ENCODE measurements around the gene NPC1. TPM values are rescaled to one million over a fixed set of nuclear protein-coding genes. Genes with fewer than 3 reads are reported as not detected.

The NPC1 gene
- total and polyA plus RNA-seq, 4 donors: 9.5 to 46.7 (median 27.3) TPM

GRCh38 chr18:23634692-23635091, 48.4 kb upstream of the NPC1 start (continued):
- TF ChIP-seq ZBTB33 (IDR thresholded peaks at IDR 0.05) (no peak), TAF1 (conservative IDR thresholded peaks at IDR 0.05) (no peak), FOXA1 (IDR thresholded peaks at IDR 0.05) (no peak), GABPA (IDR thresholded peaks at IDR 0.05 in 1 of 2, conservative IDR thresholded peaks at IDR 0.05 in 1 of 2) (no peak), FOXA2 (IDR thresholded peaks at IDR 0.05) (no peak), RXRA (IDR thresholded peaks at IDR 0.05) (no peak)

GRCh38 chr18:23632615-23633014, 46.3 kb upstream of the NPC1 start:
- Histone ChIP-seq H3K9me3 (ENCODE audit: control insufficient read depth in 4 of 4, low read length in 3 of 4) (no peaks in the 10 kb centered on the region), H3K27ac (ENCODE audit: low read depth in 1 of 2, low read length in 2 of 2) (no peak overlapping the region), H3K36me3 (ENCODE audit: control insufficient read depth in 4 of 4, insufficient read depth in 3 of 4, low read depth in 1 of 4, low read length in 3 of 4) (no peaks in the 10 kb centered on the region), H3K9ac (ENCODE audit: low read depth in 1 of 2, low read length in 2 of 2) (no peak overlapping the region), H3K4me1 (ENCODE audit: control insufficient read depth in 4 of 4, insufficient read depth in 4 of 4, low read length in 3 of 4) (peaks cover 3 to 8% (median 4%) of the 10 kb centered on the region in 4 donors), H3K4me3 (ENCODE audit: low read depth in 1 of 3, low read length in 3 of 3) (no peak overlapping the region), H3K27me3 (ENCODE audit: control insufficient read depth in 4 of 4, insufficient read depth in 4 of 4, low read length in 3 of 4) (no peaks in the 10 kb centered on the region)
- DNase-seq (ENCODE audit: low spot score): no peak
- no peak for TF ChIP-seq EGR1 (IDR thresholded peaks at IDR 0.05; ENCODE audit: low read depth in 2 of 2)
- no peak for TF ChIP-seq SP1 (IDR thresholded peaks at IDR 0.05)
- no peak for TF ChIP-seq GABPA (IDR thresholded peaks at IDR 0.05 in 1 of 2, conservative IDR thresholded peaks at IDR 0.05 in 1 of 2)
- TF ChIP-seq YY1 (IDR thresholded peaks at IDR 0.05): no peak
- no peak for TF ChIP-seq MAX (IDR thresholded peaks at IDR 0.05)
- TF ChIP-seq ZBTB33 (IDR thresholded peaks at IDR 0.05): no peak
- no peak for TF ChIP-seq JUND (IDR thresholded peaks at IDR 0.05)
- no peak for TF ChIP-seq TAF1 (conservative IDR thresholded peaks at IDR 0.05)
- no peak for TF ChIP-seq CTCF (IDR thresholded peaks at IDR 0.05; ENCODE audit: low read depth, low read length, missing input control)
- WGBS: 91% methylated on average over 1 of the region's 1 CpG

GRCh38 chr18:23631746-23632145, 45.4 kb upstream of the NPC1 start:
- H3K9me3 ChIP-seq (ENCODE audit: control insufficient read depth in 4 of 4, low read length in 3 of 4): no peaks in the 10 kb centered on the region
- no peak overlapping the region for H3K27ac ChIP-seq (ENCODE audit: low read depth in 1 of 2, low read length in 2 of 2)
- 66% methylated on average over 11 of the region's 11 CpGs for WGBS
- H3K4me1 ChIP-seq (ENCODE audit: control insufficient read depth in 4 of 4, insufficient read depth in 4 of 4, low read length in 3 of 4): peaks cover 3 to 8% (median 4%) of the 10 kb centered on the region in 4 donors
- no peaks in the 10 kb centered on the region for H3K27me3 ChIP-seq (ENCODE audit: control insufficient read depth in 4 of 4, insufficient read depth in 4 of 4, low read length in 3 of 4)
- H3K36me3 ChIP-seq (ENCODE audit: control insufficient read depth in 4 of 4, insufficient read depth in 3 of 4, low read depth in 1 of 4, low read length in 3 of 4): no peaks in the 10 kb centered on the region
- no peak overlapping the region for H3K4me3 ChIP-seq (ENCODE audit: low read depth in 1 of 3, low read length in 3 of 3)
- H3K9ac ChIP-seq (ENCODE audit: low read depth in 1 of 2, low read length in 2 of 2): no peak overlapping the region
- DNase-seq (ENCODE audit: low spot score): no peak
- no peak for TF ChIP-seq ZBTB33 (IDR thresholded peaks at IDR 0.05)
- TF ChIP-seq REST (IDR thresholded peaks at IDR 0.05): no peak
- TF ChIP-seq EGR1 (IDR thresholded peaks at IDR 0.05; ENCODE audit: low read depth in 2 of 2): no peak
- TF ChIP-seq FOXA1 (IDR thresholded peaks at IDR 0.05): no peak
- TF ChIP-seq HNF4A (conservative IDR thresholded peaks at IDR 0.05): no peak
- TF ChIP-seq ATF3 (IDR thresholded peaks at IDR 0.05): no peak
- TF ChIP-seq YY1 (IDR thresholded peaks at IDR 0.05): no peak

Data from liver (tissue), 9 donors.